B cell (primary cell): ENCODE measurements around the gene KIAA1614. TPM values are rescaled to one million over a fixed set of nuclear protein-coding genes. Genes with fewer than 3 reads are reported as not detected.

Experiments used
- ATAC-seq: fragments of 200-7000 bp; cut with Tn5 transposase; one replicate; pipeline ENCODE4 v1.10.0; 2021; ENCODE audit warnings: low read depth, mild to moderate bottlenecking, moderate number of reproducible peaks, moderate library complexity
- CTCF ChIA-PET: fragments of 350-600 bp; sonication (Branson Sonifier 250); formaldehyde crosslinking; loops from one replicate; lab custom pipeline; 2021; ENCODE audit warnings: antibody characterized with exemption, inconsistent platforms; lab: Charles Lee
- POLR2A ChIA-PET: fragments of 350-600 bp; sonication (Branson Sonifier 250); formaldehyde crosslinking; loops from one replicate; lab custom pipeline; 2021; ENCODE audit warnings: antibody characterized with exemption; lab: Charles Lee
- DNase-seq: peaks from one replicate; pipeline ENCODE4 v3.0.0; 2013
- H2AFZ ChIP-seq: 2 replicates; pipeline ENCODE4 v1.6.1; 2012; ENCODE audit warnings: mild to moderate bottlenecking, low read depth, low read length; ENCODE audit not compliant: insufficient read depth, poor library complexity, severe bottlenecking
- H3K27ac ChIP-seq, 2 donors: 1 replicate in 1 of 2; 2 replicates in 1 of 2; pipeline ENCODE4 v1.5.1; 2012 to 2013; ENCODE audit warnings: low read length in 2 of 2, mild to moderate bottlenecking in 2 of 2, moderate library complexity in 1 of 2
- H3K27me3 ChIP-seq, 4 experiments: fragments of 200-600 bp in 1 of 4; sonication (generic) in 1 of 4; replicated peaks in 1 of 4; 1 replicate in 2 of 4; 2 replicates in 2 of 4; pipeline versions ENCODE4 v1.6.1 to v1.7.0; 2013 to 2016; ENCODE audit warnings: low read length in 3 of 4, mild to moderate bottlenecking in 2 of 4, mixed read lengths in 1 of 4, moderate library complexity in 1 of 4; ENCODE audit not compliant: insufficient read depth in 4 of 4, control insufficient read depth in 3 of 4; ENCODE audit errors: control extremely low read depth in 1 of 4
- H3K36me3 ChIP-seq, 2 experiments: replicated peaks in 1 of 2; 1 replicate in 1 of 2; 2 replicates in 1 of 2; pipeline versions ENCODE4 v1.6.1 to v1.7.1; 2013; ENCODE audit warnings: low read length in 1 of 2; ENCODE audit not compliant: insufficient read depth in 2 of 2, control insufficient read depth in 1 of 2; ENCODE audit errors: control extremely low read depth in 1 of 2, extremely low read depth in 1 of 2
- H3K4me1 ChIP-seq, 2 donors: fragments of 200-600 bp in 1 of 2; sonication (generic) in 1 of 2; 1 replicate in 1 of 2; 2 replicates in 1 of 2; pipeline versions ENCODE4 v1.5.1 to v1.6.1; 2013 to 2017; ENCODE audit warnings: low read length in 2 of 2; ENCODE audit not compliant: control insufficient read depth in 2 of 2, insufficient read depth in 2 of 2
- H3K4me2 ChIP-seq: replicated peaks from 2 replicates; pipeline ENCODE3; 2012; ENCODE audit warnings: mild to moderate bottlenecking, low read depth, low read length; ENCODE audit not compliant: poor library complexity, severe bottlenecking
- H3K4me3 ChIP-seq, 5 experiments: fragments of 200-600 bp in 1 of 5; sonication (generic) in 1 of 5; 1 replicate in 3 of 5; 2 replicates in 2 of 5; pipeline versions ENCODE4 v1.5.1 to v1.7.0; 2011 to 2016; ENCODE audit warnings: low read length in 4 of 5, mild to moderate bottlenecking in 4 of 5, low read depth in 2 of 5, control low read depth in 1 of 5, moderate library complexity in 1 of 5; ENCODE audit not compliant: insufficient read depth in 1 of 5; ENCODE audit errors: control extremely low read depth in 1 of 5, extremely low read depth in 1 of 5
- H3K79me2 ChIP-seq: fragments of 200-600 bp; sonication (generic); one replicate; pipeline ENCODE4 v1.6.0; 2016; ENCODE audit warnings: low read length; ENCODE audit not compliant: control insufficient read depth, insufficient read depth
- H3K9ac ChIP-seq: fragments of 200-600 bp; sonication (generic); 2 replicates; pipeline ENCODE4 v1.6.1; 2017; ENCODE audit warnings: mild to moderate bottlenecking, low read length, moderate library complexity
- H3K9me3 ChIP-seq, 3 donors: one replicate each; pipeline versions ENCODE4 v1.6.1 to v1.7.1; 2013; ENCODE audit warnings: low read length in 2 of 3; ENCODE audit not compliant: control insufficient read depth in 2 of 3, insufficient read depth in 1 of 3; ENCODE audit errors: control extremely low read depth in 1 of 3
- H4K20me1 ChIP-seq: 2 replicates; pipeline ENCODE4 v1.6.0; 2012; ENCODE audit warnings: mild to moderate bottlenecking, low read length; ENCODE audit not compliant: insufficient read depth, control insufficient read depth, poor library complexity, severe bottlenecking
- H3K27ac Mint-ChIP-seq: one replicate; pipeline ENCODE4 v1.8.0; 2021; ENCODE audit warnings: mixed read lengths
- H3K27me3 Mint-ChIP-seq: one replicate; pipeline ENCODE4 v1.8.0; 2021; ENCODE audit warnings: mixed read lengths
- H3K4me1 Mint-ChIP-seq: one replicate; pipeline ENCODE4 v1.8.0; 2021; ENCODE audit warnings: mixed read lengths
- H3K4me3 Mint-ChIP-seq: one replicate; pipeline ENCODE4 v1.8.0; 2021; ENCODE audit warnings: mixed read lengths
- H3K9me3 Mint-ChIP-seq: one replicate; pipeline ENCODE4 v1.8.0; 2022; ENCODE audit warnings: mixed read lengths; ENCODE audit not compliant: insufficient read depth
- EZH2 ChIP-seq: IDR thresholded peaks from 2 replicates; pipeline ENCODE4 v1.6.1; 2012; ENCODE audit warnings: borderline replicate concordance, low read depth, mild to moderate bottlenecking, moderate library complexity, low read length; ENCODE audit not compliant: insufficient read depth, poor library complexity, severe bottlenecking
- WGBS: methylation state at CpG from one replicate; pipeline ENCODE4 v1.1.5; 2013; ENCODE audit warnings: missing lambda C conversion rate; ENCODE audit not compliant: insufficient coverage; 5-methylcytosine and 5-hydroxymethylcytosine counted together
- intact Hi-C: fragments of 100-400 bp; cut with micrococcal nuclease; formaldehyde crosslinking; loops from one replicate; pipeline ENCODE4 v1.10.0; 2022
- polyA plus RNA-seq: library from polyadenylated mRNA; depleted of rRNA; stranded (reverse); fragments of >200 nt; gene quantifications from 2 replicates; pipeline ENCODE4 v1.2.3, GENCODE V29; 2012
- total RNA-seq, 2 donors: library from RNA; stranded (reverse); fragments of 120-200 nt in 1 of 2; gene quantifications; 1 replicate in 1 of 2; 2 replicates in 1 of 2; pipeline versions ENCODE4 v1.2.3 to v1.2.4, GENCODE V29; 2013 to 2022
- TF ChIP-seq, protein P1 (sequence below): fragments of 200-600 bp; IDR thresholded peaks from one replicate; pipeline ENCODE4 v1.8.0; 2022; ENCODE audit warnings: antibody characterized with exemption, mild to moderate bottlenecking

Gene KIAA1614
- total and polyA plus RNA-seq, 2 donors (not counting 1 experiment from before 2014, with no cell fraction given): 0.03 to 0.22 TPM

DNA sequence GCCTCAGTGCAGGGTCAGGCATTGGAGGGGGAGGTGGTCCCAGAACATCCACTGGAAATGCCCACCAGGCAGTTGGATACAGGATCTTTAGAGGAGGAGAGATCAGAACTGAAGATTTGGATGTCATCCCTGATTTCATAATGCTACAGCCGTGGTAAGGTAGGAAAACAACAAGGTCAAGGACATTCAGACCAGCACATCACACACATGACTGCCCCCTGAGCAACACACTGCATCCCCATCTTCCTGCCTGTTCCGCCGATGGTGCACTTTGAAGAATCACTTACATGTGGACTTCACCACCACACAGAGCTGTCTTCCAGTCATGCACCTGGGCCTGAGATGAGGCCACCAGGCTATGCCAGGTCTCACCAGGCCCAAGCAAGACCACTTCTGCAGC lies 16.7 kb downstream of the KIAA1614 start:
- Mint-ChIP-seq H3K4me1 (peaks cover 6% of the 10 kb centered on the region), H3K27ac (no peak overlapping the region), H3K4me3 (no peak overlapping the region), H3K9me3 (no peaks in the 10 kb centered on the region), H3K27me3 (peaks cover 9% of the 10 kb centered on the region)
- Histone ChIP-seq H2AFZ (no peak overlapping the region), H3K27me3 (peaks cover 0 to 11% (median 0%) of the 10 kb centered on the region in 4 experiments), H3K79me2 (no peaks in the 10 kb centered on the region), H3K4me1 (peaks cover 2 to 12% of the 10 kb centered on the region in 2 donors), H3K4me3 (no peak overlapping the region), H3K4me2 (no peak overlapping the region), H3K9me3 (no peaks in the 10 kb centered on the region), H4K20me1 (no peaks in the 10 kb centered on the region), H3K9ac (no peak overlapping the region), H3K36me3 (no peaks in the 10 kb centered on the region), H3K27ac (no peak overlapping the region)
- CTCF ChIA-PET: no interaction called here
- DNase-seq (no peak), ATAC-seq (no peak)
- WGBS: 6% methylated on average over 2 of the region's 3 CpGs
- POLR2A ChIA-PET: no interaction called here
- TF ChIP-seq, protein P1, sequence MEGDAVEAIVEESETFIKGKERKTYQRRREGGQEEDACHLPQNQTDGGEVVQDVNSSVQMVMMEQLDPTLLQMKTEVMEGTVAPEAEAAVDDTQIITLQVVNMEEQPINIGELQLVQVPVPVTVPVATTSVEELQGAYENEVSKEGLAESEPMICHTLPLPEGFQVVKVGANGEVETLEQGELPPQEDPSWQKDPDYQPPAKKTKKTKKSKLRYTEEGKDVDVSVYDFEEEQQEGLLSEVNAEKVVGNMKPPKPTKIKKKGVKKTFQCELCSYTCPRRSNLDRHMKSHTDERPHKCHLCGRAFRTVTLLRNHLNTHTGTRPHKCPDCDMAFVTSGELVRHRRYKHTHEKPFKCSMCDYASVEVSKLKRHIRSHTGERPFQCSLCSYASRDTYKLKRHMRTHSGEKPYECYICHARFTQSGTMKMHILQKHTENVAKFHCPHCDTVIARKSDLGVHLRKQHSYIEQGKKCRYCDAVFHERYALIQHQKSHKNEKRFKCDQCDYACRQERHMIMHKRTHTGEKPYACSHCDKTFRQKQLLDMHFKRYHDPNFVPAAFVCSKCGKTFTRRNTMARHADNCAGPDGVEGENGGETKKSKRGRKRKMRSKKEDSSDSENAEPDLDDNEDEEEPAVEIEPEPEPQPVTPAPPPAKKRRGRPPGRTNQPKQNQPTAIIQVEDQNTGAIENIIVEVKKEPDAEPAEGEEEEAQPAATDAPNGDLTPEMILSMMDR: no peak
- TF ChIP-seq EZH2: no peak
- intact Hi-C loops: no loop called here

DNA sequence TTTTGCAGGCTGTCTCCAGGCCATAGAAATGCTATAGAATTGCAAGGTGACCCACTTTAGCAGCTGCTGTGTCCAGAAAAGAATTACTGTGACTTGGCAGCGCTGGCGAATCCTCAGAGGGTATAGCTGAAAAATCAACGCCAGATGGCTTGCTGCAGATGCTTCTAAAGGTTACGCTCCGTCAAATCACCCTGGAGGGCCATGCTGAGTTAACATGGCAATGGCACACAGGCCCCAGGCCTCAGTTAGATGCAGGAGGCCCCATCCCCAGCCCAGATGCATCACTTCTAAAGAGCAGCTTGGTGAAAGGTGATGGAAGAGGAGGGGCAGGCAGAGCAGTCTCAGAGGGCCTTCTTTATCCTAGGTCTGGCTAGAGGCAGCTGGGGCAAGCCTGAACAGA lies 18.0 kb downstream of the KIAA1614 start:
- no peak overlapping the region for H3K4me3 Mint-ChIP-seq
- H3K27me3 Mint-ChIP-seq: peaks cover 8% of the 10 kb centered on the region
- 27% methylated on average over 5 of the region's 5 CpGs for WGBS
- Histone ChIP-seq H3K79me2 (no peaks in the 10 kb centered on the region), H3K27ac (no peak overlapping the region), H4K20me1 (no peaks in the 10 kb centered on the region), H3K27me3 (peaks cover 0 to 5% (median 0%) of the 10 kb centered on the region in 4 experiments), H3K4me3 (no peak overlapping the region), H2AFZ (no peak overlapping the region), H3K9ac (no peak overlapping the region), H3K9me3 (no peaks in the 10 kb centered on the region), H3K4me1 (peaks cover 15 to 24% of the 10 kb centered on the region in 2 donors), H3K36me3 (no peaks in the 10 kb centered on the region), H3K4me2 (no peak overlapping the region)
- POLR2A ChIA-PET: no interaction called here
- no peaks in the 10 kb centered on the region for H3K9me3 Mint-ChIP-seq
- no peak overlapping the region for H3K27ac Mint-ChIP-seq
- H3K4me1 Mint-ChIP-seq: peaks cover 14% of the 10 kb centered on the region
- TF ChIP-seq EZH2: no peak
- TF ChIP-seq, protein P1: no peak
- ATAC-seq: no peak
- DNase-seq: no peak
- CTCF ChIA-PET: no interaction called here
- intact Hi-C loops: no loop called here
